HG03159 (cell line): ENCODE data around the gene SLC44A3.
"Not testable (repeated sequence)": the region's sequence is repeated elsewhere in the genome, so short reads cannot be mapped to it uniquely, and the experiment has no call there.

ENCODE experiments used
- ATAC-seq: cut with Tn5 transposase; IDR thresholded peaks from one replicate; pipeline ENCODE4 v1.9.1; 2021; ENCODE audit warnings: mild to moderate bottlenecking, moderate library complexity; ENCODE audit not compliant: unreplicated experiment

SLC44A3 gene

DNA sequence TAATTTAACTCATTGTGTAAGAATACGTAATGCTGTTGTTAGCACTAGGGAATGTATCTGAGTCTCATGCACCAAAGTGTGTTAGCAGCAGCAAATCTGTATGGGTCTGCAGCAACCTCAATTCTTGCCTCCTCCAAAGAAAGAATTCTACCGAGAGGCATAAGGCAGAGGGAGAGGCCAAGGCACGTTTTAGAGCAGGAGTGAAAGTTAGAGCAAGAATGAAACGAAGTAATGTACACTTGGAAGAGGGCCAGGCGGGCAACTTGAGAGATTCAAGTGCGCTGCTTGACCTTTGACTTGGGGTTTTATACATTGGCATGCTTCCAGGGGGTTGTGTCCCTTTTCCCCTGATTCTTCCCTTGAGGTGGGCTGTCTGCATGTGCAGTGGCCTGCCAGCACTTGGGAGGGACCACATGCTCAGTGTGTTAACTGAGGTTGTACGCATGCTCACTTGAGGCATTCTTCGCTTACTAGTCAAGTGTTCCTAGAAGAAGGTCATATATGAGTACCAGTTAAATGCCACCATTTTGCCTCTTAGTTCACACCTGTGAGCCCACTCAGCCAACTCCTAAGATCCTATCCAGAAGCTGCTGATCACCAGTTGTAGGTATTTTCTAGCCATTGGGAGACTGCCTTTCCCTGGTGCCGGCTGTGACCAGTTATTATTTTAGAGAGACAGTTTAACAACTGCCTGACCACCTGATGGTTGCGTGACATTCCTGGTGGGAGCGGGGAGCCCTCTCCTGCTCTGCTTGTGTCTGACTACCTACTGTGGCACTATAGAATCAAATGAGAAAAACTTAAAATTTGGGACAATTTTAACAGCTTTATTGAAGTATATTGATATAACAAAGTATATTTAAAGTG, 109.4 kb downstream of the SLC44A3 start:
- ATAC-seq, result no peak

DNA sequence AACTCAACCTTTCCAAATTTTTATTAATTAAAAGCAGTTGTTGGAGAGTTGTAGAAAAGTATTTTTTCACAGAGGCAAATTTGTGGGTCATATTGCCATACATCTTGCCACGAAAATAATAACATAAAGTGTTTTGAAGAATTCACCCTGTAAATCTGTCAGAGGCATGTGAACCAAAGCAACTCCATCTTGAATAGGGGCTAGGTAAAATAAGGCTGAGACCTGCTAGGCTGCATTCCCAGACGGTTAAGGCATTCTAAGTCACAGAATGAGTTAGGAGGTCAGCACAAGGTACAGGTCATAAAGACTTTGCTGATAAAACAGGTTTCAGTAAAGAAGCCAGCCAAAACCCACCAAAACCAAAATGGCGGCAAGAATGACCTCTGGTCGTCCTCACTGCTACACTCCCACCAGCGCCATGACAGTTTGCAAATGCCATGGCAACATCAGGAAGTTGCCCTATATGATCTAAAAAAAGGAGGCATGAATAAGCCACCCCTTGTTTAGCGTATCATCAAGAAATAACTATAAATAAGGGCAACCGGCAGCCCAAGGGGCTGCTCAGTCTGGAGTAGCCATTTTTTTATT, 111.2 kb downstream of the SLC44A3 start:
- no peak for ATAC-seq

DNA sequence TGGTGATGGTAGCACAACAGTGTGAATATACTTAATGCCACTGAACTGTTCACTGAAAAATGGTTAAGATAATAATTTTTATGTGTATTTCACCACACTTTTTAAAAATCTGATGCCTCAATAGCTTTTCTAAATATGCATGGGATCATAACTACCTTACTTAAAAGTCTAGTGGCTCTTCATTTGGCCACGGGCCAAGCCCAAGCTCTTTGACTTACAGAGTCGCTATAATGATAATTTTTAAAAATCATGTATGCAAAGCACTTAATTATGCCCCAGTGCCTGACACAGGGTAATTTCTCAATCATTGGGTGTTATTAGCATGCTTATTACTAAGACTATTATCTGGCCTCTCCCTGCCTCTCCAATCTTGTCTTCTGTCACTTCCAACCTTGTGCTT, 114.4 kb downstream of the SLC44A3 start:
- no peak for ATAC-seq

DNA sequence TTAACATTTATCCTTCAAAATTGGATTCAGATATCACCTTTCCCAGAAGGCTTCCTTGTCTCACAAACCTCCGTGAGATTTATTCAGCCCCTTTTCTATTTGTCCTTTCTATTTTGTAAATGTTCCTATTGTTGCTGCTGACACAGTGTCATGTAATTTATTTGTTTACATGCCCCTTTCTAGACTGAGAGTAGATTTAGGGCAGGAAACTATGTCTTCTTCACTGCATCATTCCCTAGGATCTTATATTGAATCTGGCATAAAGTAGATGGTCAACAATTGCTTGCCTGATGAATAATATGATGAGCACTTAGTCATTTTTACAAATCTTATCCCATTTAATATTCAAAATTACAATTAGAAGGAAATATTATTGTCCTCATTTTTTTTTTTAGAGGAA, 114.9 kb downstream of the SLC44A3 start:
- ATAC-seq, result no peak

DNA sequence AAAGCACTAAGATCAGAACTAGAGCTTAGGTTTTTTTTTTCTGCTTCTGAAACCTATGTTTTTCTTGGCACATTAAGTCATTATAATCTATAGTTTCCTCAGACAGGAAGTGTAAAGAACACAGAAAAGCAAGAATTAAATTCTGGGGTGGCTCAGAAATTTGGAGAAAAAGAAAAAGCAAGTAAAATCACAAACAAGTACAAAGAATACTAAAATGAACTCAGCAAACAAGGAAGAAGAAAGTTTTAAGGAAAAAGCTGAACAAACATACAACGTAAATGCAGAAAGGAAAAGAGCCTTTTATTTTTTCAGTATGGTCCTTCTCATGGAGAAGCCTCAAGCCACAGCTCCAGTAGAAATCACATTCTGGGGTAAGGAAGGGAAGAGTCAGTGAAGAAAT, 115.3 kb downstream of the SLC44A3 start:
- no peak for ATAC-seq

DNA sequence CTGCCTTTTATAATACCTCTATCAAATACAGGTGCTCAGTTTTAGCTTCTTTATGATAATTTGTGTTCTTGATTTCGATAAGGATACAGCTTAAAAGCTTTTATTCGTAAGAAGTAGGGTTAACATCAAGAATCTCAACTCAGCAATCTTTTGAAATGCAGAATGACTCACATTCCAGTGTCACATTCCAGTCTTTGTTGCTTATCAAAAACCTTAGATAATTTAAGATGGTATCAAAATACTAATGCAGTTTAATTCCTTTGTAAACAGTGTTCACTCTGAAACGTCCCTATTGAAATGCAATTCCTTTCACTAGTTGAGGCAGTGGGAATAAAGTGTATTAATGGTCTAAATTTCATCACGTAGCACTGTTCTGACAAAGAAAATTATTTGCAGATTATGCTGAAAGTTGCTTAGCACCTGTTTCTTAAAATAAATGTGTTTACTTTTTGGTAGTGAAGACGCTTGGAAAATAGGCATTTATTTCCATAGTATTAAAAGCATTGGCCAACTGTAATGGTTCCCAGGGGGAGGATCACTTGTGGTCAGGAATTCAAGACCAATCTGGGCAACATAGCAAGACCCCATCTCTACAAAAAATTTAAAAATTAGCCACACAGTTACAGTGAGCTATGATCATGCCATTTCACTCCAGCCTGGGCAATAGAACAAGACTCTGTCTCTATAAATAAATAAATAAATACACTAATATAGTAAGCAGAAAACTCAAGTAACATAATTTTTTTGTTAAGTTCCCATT, 116.9 kb downstream of the SLC44A3 start:
- ATAC-seq, result no peak

DNA sequence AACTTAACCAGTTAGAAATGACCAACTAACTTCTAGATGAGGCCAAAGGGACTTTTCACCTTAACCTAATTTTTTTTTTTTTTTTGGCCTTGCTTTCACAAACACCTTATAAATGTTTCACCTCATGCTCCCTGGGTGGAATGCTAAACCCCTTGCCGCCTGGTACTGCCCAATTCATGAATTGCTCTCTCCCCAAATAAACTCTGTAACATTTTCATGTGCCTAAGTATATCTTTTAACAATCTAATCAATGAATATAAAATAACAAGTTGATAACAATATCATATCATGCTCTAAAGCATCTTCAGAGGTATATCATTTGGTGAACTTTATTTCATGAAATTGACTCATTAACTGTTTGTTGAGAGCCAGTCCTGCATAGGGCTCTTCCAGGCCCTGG, 117.7 kb downstream of the SLC44A3 start:
- no peak for ATAC-seq

DNA sequence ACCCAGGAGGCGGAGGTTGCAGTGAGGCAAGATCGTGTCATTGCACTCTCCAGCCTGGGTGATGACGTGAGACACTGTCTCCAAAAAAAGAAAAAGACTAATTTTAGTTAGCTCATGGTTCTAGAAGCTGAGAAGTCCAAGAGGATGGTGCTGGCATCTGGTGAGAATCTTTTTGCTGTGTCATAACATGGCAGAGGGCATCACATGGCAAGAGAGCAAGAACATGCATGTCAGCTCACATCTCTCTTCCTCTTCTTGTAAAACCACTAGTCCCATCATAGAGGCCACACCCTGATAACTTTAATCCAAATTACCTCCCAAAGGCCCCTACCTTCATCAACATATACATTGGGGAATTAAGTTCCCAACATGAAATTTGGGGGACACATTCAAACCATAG, 120.6 kb downstream of the SLC44A3 start:
- no peak for ATAC-seq

DNA sequence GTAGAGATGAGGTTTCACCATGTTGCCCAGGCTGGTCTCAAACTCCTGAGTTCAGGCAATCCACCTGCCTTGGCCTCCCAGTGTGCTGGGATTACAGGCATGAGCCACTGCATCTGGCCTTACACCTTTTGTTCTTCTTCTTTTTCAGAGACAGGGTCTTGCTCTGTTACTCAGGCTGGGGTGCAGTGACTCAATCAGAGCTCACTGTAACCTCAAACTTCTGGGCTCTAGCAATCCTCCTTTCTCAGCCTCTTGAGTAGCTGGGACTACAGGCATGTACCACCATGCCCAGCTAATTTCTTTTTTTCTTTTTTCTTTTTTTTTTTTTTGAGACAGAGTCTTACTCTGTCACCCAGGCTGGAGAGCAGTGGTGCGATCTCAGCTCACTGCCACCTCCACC, 121.3 kb downstream of the SLC44A3 start:
- not testable (repeated sequence) for ATAC-seq

DNA sequence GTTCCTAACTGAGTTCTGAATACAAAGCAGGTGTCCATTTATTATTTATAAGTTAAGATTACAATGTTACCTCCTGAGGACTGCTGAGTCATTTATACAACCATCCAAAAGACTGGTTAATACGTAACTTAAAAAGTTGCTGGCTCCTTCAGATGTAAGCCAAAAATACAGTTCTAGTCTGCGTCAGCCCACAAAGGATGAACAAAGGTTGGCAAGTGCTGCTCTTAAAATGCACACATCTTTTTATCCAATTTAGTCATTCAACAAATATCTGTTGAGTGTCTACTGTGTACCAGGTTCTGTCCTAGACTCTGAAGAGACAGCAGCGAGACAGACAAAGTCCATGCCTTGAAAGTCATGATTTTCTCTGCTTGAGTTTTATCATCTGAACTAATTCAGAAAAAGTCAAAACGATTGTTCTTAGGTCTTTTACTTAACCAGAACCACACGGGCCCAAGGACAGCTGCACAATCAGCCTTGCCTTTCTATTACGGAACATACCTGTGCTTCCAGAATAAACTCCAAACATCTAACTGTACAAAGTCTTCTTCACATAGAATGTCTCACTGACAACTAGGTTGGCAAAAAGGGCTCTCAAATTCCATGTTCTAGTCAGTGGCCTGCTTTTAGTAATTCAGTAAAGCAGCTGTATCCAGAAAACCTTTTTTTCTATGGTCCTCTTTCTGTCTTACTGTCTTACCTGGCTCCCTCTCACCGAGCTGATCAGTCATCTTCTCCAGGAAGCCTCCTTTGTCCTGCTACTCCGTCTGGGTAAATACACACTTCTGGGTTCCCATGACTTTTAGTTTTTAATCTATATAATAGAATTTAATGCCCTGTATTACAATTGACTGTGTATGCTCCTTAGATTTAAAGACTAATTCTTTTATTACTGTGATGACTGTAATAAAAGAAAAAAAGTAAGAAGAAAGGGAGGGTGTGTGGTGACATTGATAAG, 122.3 kb downstream of the SLC44A3 start:
- ATAC-seq, result no peak
